Thoracic aorta (tissue), 2 donors: ENCODE measurements around the gene TP53INP2. TPM values are rescaled to one million over a fixed set of nuclear protein-coding genes. Genes with fewer than 3 reads are reported as not detected.

Experiments
- ATAC-seq: fragments of 150-250 bp; one replicate; pipeline ENCODE4 v1.8.0; 2017; ENCODE audit warnings: low read depth; ENCODE audit not compliant: insufficient number of reproducible peaks, low FRiP score
- DNase-seq: peaks from one replicate; pipeline ENCODE4 v3.0.0-alpha.2; 2020; ENCODE audit warnings: low spot score
- H3K27ac ChIP-seq, 2 donors: fragments of 200-600 bp; sonication (generic); 1 replicate in 1 of 2; 2 replicates in 1 of 2; pipeline ENCODE4 v1.5.1; 2016; ENCODE audit warnings: mild to moderate bottlenecking in 2 of 2, moderate library complexity in 2 of 2
- H3K27me3 ChIP-seq: fragments of 200-600 bp; sonication (generic); replicated peaks from 2 replicates; pipeline ENCODE4 v1.6.0; 2016; ENCODE audit warnings: mild to moderate bottlenecking; ENCODE audit not compliant: insufficient read depth
- H3K36me3 ChIP-seq: fragments of 200-600 bp; sonication (generic); one replicate; pipeline ENCODE4 v1.5.1; 2016
- H3K4me1 ChIP-seq, 2 donors: fragments of 200-600 bp; sonication (generic); 1 replicate in 1 of 2; 2 replicates in 1 of 2; pipeline versions ENCODE4 v1.5.1 to v1.6.0; 2016; ENCODE audit warnings: low read depth in 2 of 2, mild to moderate bottlenecking in 1 of 2; ENCODE audit not compliant: control insufficient read depth in 1 of 2
- H3K4me3 ChIP-seq: fragments of 200-600 bp; sonication (generic); 2 replicates; pipeline ENCODE4 v1.5.1; 2016; ENCODE audit warnings: mild to moderate bottlenecking
- H3K9me3 ChIP-seq: fragments of 200-600 bp; sonication (generic); 2 replicates; pipeline ENCODE4 v1.5.1; 2016
- total RNA-seq, 2 donors: library from RNA; depleted of rRNA; stranded (reverse); fragments of >200 nt; gene quantifications; one replicate each; pipeline versions ENCODE4 v1.1.0 to v1.2.3, GENCODE V29; 2016
- TF ChIP-seq, protein P1 (sequence below): fragments of 200-600 bp; sonication (generic); IDR thresholded peaks from one replicate; pipeline ENCODE4 v1.5.1; 2019; ENCODE audit warnings: antibody characterized with exemption

The TP53INP2 gene
- total RNA-seq, 2 donors from 2014 or later: 14.4 to 27.7 TPM

DNA sequence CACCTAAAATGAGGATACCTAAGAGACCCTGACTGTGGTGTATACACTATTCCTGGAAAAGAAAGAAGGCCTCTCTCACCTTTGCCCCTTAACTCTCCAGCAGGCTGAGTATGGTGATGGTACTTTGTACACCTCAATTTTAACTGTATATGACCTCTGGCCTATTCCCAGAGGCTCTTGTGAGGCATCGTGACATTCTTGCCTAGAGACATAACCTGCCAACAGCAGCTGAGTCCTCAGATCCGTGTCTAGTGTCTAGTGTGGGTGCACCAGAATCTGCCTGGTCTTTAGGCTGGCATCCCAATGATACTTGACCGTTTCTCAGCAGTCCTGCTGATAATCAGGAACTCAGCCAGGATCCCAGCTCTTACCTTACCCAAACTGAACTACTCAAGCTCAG lies 20.0 kb downstream of the TP53INP2 start:
- Histone ChIP-seq H3K4me3 (no peak overlapping the region), H3K27ac (no peak overlapping the region), H3K27me3 (no peaks in the 10 kb centered on the region), H3K36me3 (peaks cover 37% of the 10 kb centered on the region), H3K4me1 (no peaks in the 10 kb centered on the region), H3K9me3 (no peaks in the 10 kb centered on the region)
- ATAC-seq: no peak
- TF ChIP-seq, protein P1, sequence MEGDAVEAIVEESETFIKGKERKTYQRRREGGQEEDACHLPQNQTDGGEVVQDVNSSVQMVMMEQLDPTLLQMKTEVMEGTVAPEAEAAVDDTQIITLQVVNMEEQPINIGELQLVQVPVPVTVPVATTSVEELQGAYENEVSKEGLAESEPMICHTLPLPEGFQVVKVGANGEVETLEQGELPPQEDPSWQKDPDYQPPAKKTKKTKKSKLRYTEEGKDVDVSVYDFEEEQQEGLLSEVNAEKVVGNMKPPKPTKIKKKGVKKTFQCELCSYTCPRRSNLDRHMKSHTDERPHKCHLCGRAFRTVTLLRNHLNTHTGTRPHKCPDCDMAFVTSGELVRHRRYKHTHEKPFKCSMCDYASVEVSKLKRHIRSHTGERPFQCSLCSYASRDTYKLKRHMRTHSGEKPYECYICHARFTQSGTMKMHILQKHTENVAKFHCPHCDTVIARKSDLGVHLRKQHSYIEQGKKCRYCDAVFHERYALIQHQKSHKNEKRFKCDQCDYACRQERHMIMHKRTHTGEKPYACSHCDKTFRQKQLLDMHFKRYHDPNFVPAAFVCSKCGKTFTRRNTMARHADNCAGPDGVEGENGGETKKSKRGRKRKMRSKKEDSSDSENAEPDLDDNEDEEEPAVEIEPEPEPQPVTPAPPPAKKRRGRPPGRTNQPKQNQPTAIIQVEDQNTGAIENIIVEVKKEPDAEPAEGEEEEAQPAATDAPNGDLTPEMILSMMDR: no peak
- no peak for DNase-seq

DNA sequence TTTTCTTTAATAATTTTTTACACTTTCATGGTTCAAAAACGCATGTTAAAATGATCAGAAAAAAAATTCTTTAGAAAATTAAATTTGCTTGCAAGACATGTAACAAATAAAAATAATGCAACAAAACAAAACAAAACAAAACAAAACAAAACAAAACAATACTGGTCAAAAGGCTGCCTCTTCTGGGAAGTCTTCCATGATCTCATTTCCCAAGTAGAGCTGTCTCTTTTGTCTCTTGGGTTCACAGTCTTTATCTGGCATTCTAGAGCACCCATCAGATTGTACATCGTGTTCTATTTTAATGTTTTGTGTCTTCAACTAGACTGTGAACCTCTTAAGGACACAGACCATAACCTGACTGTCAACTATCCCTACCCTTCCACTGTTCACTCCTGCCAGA lies 25.3 kb downstream of the TP53INP2 start:
- H3K27ac ChIP-seq: no peak overlapping the region

GRCh38 chr20:34732523-34732922 lies 28.4 kb downstream of the TP53INP2 start:
- Histone ChIP-seq H3K27me3 (no peaks in the 10 kb centered on the region), H3K4me1 (no peaks in the 10 kb centered on the region), H3K9me3 (no peaks in the 10 kb centered on the region), H3K4me3 (no peak overlapping the region), H3K27ac (no peak overlapping the region), H3K36me3 (peaks cover 29% of the 10 kb centered on the region)
- no peak for ATAC-seq
- TF ChIP-seq, protein P1: no peak
- no peak for DNase-seq

More for the DNA sequence above, 25.3 kb downstream of the TP53INP2 start:
- TF ChIP-seq, protein P1: no peak
- Histone ChIP-seq H3K4me1 (no peaks in the 10 kb centered on the region), H3K27me3 (no peaks in the 10 kb centered on the region), H3K36me3 (peaks cover 34% of the 10 kb centered on the region), H3K9me3 (no peaks in the 10 kb centered on the region), H3K4me3 (no peak overlapping the region)
- no peak for DNase-seq
- ATAC-seq: no peak

- Histone ChIP-seq H3K4me3 (no peak overlapping the region), H3K36me3 (peaks cover 21% of the 10 kb centered on the region), H3K27ac (no peak overlapping the region), H3K4me1 (no peaks in the 10 kb centered on the region), H3K9me3 (no peaks in the 10 kb centered on the region), H3K27me3 (no peaks in the 10 kb centered on the region)
- DNase-seq (no peak), ATAC-seq (no peak)
- TF ChIP-seq, protein P1: no peak
Measured at GRCh38 chr20:34736106-34736735, 32.1 kb downstream of the TP53INP2 start.

- H3K36me3 ChIP-seq: peaks cover 18% of the 10 kb centered on the region
- DNase-seq (no peak), ATAC-seq (no peak)
- H3K27ac ChIP-seq: no peak overlapping the region
- no peak overlapping the region for H3K4me3 ChIP-seq
- no peaks in the 10 kb centered on the region for H3K4me1 ChIP-seq
- no peaks in the 10 kb centered on the region for H3K9me3 ChIP-seq
- TF ChIP-seq, protein P1: no peak
- no peaks in the 10 kb centered on the region for H3K27me3 ChIP-seq
Measured at GRCh38 chr20:34743039-34743438, 38.9 kb downstream of the TP53INP2 start.
